DND-41 (cell line): Measurements from ENCODE around the gene FAM83G.

Experiments used
- EZH2 ChIP-seq: IDR thresholded peaks from 3 replicates; pipeline ENCODE4 v1.6.1; 2012; ENCODE audit warnings: borderline replicate concordance, low read depth, mild to moderate bottlenecking, moderate library complexity, low read length, inconsistent platforms; ENCODE audit not compliant: severe bottlenecking
- TF ChIP-seq, protein P1 (sequence below): IDR thresholded peaks from 2 replicates; pipeline ENCODE4 v1.5.1; 2012; ENCODE audit warnings: borderline replicate concordance, low read length, moderate library complexity, mild to moderate bottlenecking; ENCODE audit not compliant: poor library complexity, severe bottlenecking; ENCODE audit errors: extremely low read depth

DNA sequence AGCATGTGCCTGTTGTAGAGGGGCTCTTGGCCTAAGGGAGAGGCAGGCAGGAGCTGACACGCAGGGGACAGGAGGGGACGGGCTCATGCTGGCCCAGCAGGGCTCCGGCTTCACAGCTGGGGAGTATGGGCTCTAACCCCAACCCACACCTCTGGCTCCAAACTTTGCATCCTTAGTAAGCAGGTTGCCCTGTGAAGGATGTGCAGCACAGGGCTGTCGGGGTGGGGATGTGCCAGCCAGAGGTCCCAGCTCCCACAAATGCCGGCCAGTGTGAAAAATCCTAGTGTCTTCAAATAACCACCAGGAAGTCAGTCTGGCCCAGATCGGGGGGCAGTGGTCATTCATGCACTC lies 14.0 kb upstream of the FAM83G start:
- TF ChIP-seq, protein P1, sequence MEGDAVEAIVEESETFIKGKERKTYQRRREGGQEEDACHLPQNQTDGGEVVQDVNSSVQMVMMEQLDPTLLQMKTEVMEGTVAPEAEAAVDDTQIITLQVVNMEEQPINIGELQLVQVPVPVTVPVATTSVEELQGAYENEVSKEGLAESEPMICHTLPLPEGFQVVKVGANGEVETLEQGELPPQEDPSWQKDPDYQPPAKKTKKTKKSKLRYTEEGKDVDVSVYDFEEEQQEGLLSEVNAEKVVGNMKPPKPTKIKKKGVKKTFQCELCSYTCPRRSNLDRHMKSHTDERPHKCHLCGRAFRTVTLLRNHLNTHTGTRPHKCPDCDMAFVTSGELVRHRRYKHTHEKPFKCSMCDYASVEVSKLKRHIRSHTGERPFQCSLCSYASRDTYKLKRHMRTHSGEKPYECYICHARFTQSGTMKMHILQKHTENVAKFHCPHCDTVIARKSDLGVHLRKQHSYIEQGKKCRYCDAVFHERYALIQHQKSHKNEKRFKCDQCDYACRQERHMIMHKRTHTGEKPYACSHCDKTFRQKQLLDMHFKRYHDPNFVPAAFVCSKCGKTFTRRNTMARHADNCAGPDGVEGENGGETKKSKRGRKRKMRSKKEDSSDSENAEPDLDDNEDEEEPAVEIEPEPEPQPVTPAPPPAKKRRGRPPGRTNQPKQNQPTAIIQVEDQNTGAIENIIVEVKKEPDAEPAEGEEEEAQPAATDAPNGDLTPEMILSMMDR, result no peak
- no peak for TF ChIP-seq EZH2
